Esophagus muscularis mucosa (tissue), 4 donors: Measurements from ENCODE around the gene PAAF1. TPM values are rescaled to one million over a fixed set of nuclear protein-coding genes. Genes with fewer than 3 reads are reported as not detected.

Experiments used
- DNase-seq: peaks from one replicate; pipeline ENCODE4 v3.0.0-alpha.2; 2017; ENCODE audit errors: extremely low spot score
- H3K27ac ChIP-seq, 4 donors: fragments of 200-600 bp; sonication (generic); replicated peaks in 1 of 4; 1 replicate in 3 of 4; 2 replicates in 1 of 4; pipeline ENCODE4 v1.5.1; 2016 to 2019; ENCODE audit warnings: mild to moderate bottlenecking in 1 of 4
- H3K27me3 ChIP-seq, 4 donors: fragments of 200-600 bp; sonication (generic); one replicate each; pipeline versions ENCODE4 v1.5.1 to v1.6.0; 2016 to 2019
- H3K36me3 ChIP-seq, 4 donors: fragments of 200-600 bp; sonication (generic); one replicate each; pipeline ENCODE4 v1.5.1; 2016 to 2019
- H3K4me1 ChIP-seq, 4 donors: fragments of 200-600 bp; sonication (generic); one replicate each; pipeline ENCODE4 v1.5.1; 2016 to 2019
- H3K4me3 ChIP-seq, 4 donors: fragments of 200-600 bp; sonication (generic); 1 replicate in 2 of 4; 2 replicates in 2 of 4; pipeline ENCODE4 v1.5.1; 2016 to 2019; ENCODE audit warnings: mild to moderate bottlenecking in 4 of 4, moderate library complexity in 1 of 4
- H3K9me3 ChIP-seq, 4 donors: fragments of 200-600 bp; sonication (generic); 1 replicate in 3 of 4; 2 replicates in 1 of 4; pipeline ENCODE4 v1.5.1; 2016 to 2019
- EP300 ChIP-seq: sonication (generic); formaldehyde crosslinking; IDR thresholded peaks from one replicate; pipeline ENCODE4 v1.6.1; 2017; ENCODE audit warnings: antibody characterized with exemption
- POLR2A ChIP-seq: fragments of 450-650 bp; IDR thresholded peaks from one replicate; pipeline ENCODE4 v1.6.1; 2017; ENCODE audit warnings: antibody characterized with exemption, moderate library complexity, mild to moderate bottlenecking, low read depth
- POLR2AphosphoS5 ChIP-seq, 2 donors: sonication (generic); formaldehyde crosslinking; IDR thresholded peaks; one replicate each; pipeline ENCODE4 v1.6.1; 2017; ENCODE audit warnings: antibody characterized with exemption in 2 of 2
- WGBS: methylation state at CpG from one replicate; pipeline ENCODE4 v1.1.5; 2018; 5-methylcytosine and 5-hydroxymethylcytosine counted together
- intact Hi-C: fragments of 100-400 bp; cut with DNase I; formaldehyde crosslinking; loops from one replicate; pipeline ENCODE4 v1.15.1; 2023
- total RNA-seq, 4 donors: library from RNA; depleted of rRNA; stranded (reverse); fragments of >200 nt; gene quantifications; one replicate each; pipeline versions ENCODE4 v1.1.0 to v1.2.1, GENCODE V29; 2016
- TF ChIP-seq, protein P1 (sequence below), 3 experiments: fragments of 200-600 bp in 2 of 3; fragments of 450-650 bp in 1 of 3; sonication (generic) in 2 of 3; IDR thresholded peaks; one replicate each; pipeline ENCODE4 v1.5.1; 2017 to 2019; ENCODE audit warnings: antibody characterized with exemption in 3 of 3, mild to moderate bottlenecking in 2 of 3, moderate library complexity in 1 of 3

The PAAF1 gene
- total RNA-seq, 4 donors from 2014 or later, result 12.5 to 19.6 (median 18.1) TPM

DNA sequence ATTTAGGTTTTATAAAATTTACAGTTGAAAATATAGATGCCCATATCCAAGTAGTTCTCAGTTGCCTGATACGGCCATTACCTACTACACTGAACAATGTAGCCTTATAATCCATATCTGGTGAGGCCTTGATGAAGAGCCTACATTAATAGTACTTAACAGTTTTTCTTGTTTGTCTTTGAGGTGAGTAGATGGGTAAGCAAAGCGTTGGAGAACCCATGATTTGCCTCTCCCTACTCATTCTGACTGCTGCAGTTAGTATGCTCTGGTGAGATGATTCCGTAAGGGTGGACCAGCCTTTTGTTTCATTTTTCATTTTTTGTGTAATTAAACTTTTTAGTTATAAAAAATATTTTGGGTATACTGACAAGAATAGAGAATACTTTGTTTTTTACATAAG, 11.4 kb downstream of the PAAF1 start:
- 92% methylated on average over 3 of the region's 3 CpGs for WGBS
- Histone ChIP-seq H3K27ac (no peak overlapping the region), H3K36me3 (peaks cover 21 to 79% (median 57%) of the 10 kb centered on the region in 4 donors), H3K9me3 (no peaks in the 10 kb centered on the region), H3K27me3 (no peaks in the 10 kb centered on the region), H3K4me1 (no peaks in the 10 kb centered on the region), H3K4me3 (no peak overlapping the region)
- TF ChIP-seq EP300, result no peak
- TF ChIP-seq, protein P1, sequence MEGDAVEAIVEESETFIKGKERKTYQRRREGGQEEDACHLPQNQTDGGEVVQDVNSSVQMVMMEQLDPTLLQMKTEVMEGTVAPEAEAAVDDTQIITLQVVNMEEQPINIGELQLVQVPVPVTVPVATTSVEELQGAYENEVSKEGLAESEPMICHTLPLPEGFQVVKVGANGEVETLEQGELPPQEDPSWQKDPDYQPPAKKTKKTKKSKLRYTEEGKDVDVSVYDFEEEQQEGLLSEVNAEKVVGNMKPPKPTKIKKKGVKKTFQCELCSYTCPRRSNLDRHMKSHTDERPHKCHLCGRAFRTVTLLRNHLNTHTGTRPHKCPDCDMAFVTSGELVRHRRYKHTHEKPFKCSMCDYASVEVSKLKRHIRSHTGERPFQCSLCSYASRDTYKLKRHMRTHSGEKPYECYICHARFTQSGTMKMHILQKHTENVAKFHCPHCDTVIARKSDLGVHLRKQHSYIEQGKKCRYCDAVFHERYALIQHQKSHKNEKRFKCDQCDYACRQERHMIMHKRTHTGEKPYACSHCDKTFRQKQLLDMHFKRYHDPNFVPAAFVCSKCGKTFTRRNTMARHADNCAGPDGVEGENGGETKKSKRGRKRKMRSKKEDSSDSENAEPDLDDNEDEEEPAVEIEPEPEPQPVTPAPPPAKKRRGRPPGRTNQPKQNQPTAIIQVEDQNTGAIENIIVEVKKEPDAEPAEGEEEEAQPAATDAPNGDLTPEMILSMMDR (IDR thresholded peaks at IDR 0.05), result no peak
- no peak for TF ChIP-seq POLR2A
- intact Hi-C loops, result no loop called here
- DNase-seq, result no peak

DNA sequence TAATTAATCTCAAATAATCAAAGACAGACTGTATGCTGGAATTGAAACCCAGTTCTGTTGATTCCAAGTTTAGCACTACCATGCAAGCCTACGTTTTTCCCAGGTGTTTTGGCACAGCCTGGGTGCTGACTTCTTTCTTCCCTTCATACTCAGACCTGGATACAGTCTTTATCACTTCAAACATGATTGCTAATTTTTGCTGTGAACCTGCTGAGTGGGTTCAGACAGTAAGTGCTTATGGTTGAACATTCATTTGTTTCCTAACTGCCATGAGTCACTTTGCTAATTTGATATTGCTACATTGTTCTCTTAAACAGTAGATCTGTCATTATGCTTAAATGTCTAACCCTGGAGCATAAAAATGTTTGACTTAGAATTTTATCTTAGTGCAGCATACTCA, 12.2 kb downstream of the PAAF1 start:
- WGBS, result 44% methylated on average over 1 of the region's 1 CpG
- Histone ChIP-seq H3K27me3 (no peaks in the 10 kb centered on the region), H3K4me1 (no peaks in the 10 kb centered on the region), H3K36me3 (peaks cover 21 to 76% (median 59%) of the 10 kb centered on the region in 4 donors), H3K27ac (no peak overlapping the region), H3K4me3 (no peak overlapping the region), H3K9me3 (no peaks in the 10 kb centered on the region)
- no peak for DNase-seq
- TF ChIP-seq POLR2A (no peak), POLR2AphosphoS5 (IDR thresholded peaks at IDR 0.05) (no peak), EP300 (no peak)
- TF ChIP-seq, protein P1 (IDR thresholded peaks at IDR 0.05), result no peak
- intact Hi-C loops, result no loop called here

DNA sequence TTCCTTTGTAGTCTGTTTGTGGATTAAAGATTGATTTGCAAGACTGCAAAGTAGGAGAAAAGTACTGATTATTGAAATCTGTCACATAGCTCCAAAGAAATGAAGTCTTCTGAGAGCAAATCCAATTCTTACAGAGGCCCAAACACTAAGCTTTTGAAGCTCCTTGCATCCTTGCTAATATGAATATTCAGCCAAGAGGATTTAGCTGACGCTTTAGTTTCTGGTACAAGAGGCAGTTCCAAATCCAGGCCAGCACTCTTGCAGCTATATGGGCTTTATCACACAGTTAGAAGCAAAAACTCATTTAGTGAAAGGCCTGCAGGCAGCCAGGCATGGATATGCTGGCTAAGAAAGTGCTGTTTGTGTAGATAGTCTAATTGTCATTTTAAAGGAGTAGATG, 12.7 kb downstream of the PAAF1 start:
- Histone ChIP-seq H3K9me3 (no peaks in the 10 kb centered on the region), H3K27ac (no peak overlapping the region), H3K4me1 (no peaks in the 10 kb centered on the region), H3K4me3 (no peak overlapping the region), H3K36me3 (peaks cover 21 to 76% (median 59%) of the 10 kb centered on the region in 4 donors), H3K27me3 (no peaks in the 10 kb centered on the region)
- intact Hi-C loops, result no loop called here
- WGBS, result 71% methylated on average over 1 of the region's 1 CpG
- DNase-seq, result no peak
- TF ChIP-seq POLR2AphosphoS5 (IDR thresholded peaks at IDR 0.05) (no peak), EP300 (no peak), POLR2A (no peak)
- TF ChIP-seq, protein P1 (IDR thresholded peaks at IDR 0.05), result no peak

DNA sequence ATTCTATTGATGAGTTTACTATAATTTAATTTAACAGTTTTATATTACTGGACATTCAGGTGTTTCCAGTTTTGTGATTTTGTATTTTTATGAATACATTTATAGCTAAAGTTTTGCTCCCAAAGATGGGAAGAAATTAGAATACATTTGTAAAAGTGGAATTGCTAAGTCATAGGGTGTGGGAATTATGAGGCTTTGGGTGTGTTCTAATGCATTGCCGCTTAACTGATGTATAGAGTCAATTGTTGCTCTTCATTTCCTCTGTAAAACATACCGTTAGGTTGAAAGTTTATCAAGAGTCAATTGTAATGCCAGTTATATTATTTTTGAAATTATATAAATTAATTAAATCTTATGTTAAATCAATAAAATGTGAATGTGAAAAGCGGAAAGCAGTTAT, 16.2 kb downstream of the PAAF1 start:
- no peak for DNase-seq
- Histone ChIP-seq H3K27me3 (no peaks in the 10 kb centered on the region), H3K4me1 (no peaks in the 10 kb centered on the region), H3K27ac (no peak overlapping the region), H3K4me3 (no peak overlapping the region), H3K9me3 (no peaks in the 10 kb centered on the region), H3K36me3 (peaks cover 21 to 65% (median 51%) of the 10 kb centered on the region in 4 donors)
- intact Hi-C loops, result no loop called here
- 74% methylated on average over 3 of the region's 3 CpGs for WGBS
- TF ChIP-seq POLR2AphosphoS5 (IDR thresholded peaks at IDR 0.05) (no peak), EP300 (no peak), POLR2A (no peak)
- TF ChIP-seq, protein P1 (IDR thresholded peaks at IDR 0.05), result no peak

DNA sequence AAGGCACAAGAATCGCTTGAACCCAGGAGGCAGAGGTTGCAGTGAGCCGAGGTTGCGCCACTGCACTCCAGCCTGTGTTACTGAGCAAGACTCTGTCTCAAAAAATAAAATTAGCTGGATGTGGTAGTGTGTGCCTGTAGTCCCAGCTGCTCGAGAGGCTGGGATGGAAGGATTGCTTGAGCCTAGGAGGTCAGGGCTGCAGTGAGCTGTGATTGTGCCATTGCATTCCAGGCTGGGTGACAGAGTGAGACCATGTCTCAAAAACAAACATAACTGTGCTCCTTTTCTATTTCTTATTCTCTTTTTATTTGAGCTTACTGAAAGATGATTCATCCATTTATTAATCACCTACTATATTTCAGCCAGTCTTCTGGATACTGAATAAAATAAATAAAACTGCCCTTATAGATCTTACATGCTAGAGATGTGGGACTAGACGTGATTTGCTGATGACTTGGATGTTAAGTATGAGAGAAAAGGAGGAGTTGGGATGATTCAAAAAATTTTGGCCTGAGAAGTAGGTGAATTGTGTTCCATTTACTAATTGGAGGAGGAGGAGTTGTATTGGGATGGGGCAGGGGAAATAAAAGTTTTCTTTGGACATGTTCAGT, 18.0 kb downstream of the PAAF1 start:
- H3K4me1 ChIP-seq, result no peaks in the 10 kb centered on the region
- H3K27ac ChIP-seq, result no peak overlapping the region
- H3K27me3 ChIP-seq, result no peaks in the 10 kb centered on the region
- intact Hi-C loops, result no loop called here
- H3K9me3 ChIP-seq, result no peaks in the 10 kb centered on the region
- 90% methylated on average over 5 of the region's 5 CpGs for WGBS
- no peak overlapping the region for H3K4me3 ChIP-seq
- DNase-seq, result no peak
- H3K36me3 ChIP-seq, result peaks cover 18 to 57% (median 45%) of the 10 kb centered on the region in 4 donors
- TF ChIP-seq POLR2AphosphoS5 (IDR thresholded peaks at IDR 0.05), result no peak
- no peak for TF ChIP-seq POLR2A
- TF ChIP-seq, protein P1 (IDR thresholded peaks at IDR 0.05), result no peak
- no peak for TF ChIP-seq EP300
